GDM1 (cell line): Measurements from ENCODE around the gene C16orf95.
"Not testable (repeated sequence)": the region's sequence is repeated elsewhere in the genome, so short reads cannot be mapped to it uniquely, and the experiment has no call there.

ENCODE experiments used
- DNase-seq: peaks from one replicate; lab custom pipeline; 2025; lab: John Stamatoyannopoulos, UW

C16orf95 gene

DNA sequence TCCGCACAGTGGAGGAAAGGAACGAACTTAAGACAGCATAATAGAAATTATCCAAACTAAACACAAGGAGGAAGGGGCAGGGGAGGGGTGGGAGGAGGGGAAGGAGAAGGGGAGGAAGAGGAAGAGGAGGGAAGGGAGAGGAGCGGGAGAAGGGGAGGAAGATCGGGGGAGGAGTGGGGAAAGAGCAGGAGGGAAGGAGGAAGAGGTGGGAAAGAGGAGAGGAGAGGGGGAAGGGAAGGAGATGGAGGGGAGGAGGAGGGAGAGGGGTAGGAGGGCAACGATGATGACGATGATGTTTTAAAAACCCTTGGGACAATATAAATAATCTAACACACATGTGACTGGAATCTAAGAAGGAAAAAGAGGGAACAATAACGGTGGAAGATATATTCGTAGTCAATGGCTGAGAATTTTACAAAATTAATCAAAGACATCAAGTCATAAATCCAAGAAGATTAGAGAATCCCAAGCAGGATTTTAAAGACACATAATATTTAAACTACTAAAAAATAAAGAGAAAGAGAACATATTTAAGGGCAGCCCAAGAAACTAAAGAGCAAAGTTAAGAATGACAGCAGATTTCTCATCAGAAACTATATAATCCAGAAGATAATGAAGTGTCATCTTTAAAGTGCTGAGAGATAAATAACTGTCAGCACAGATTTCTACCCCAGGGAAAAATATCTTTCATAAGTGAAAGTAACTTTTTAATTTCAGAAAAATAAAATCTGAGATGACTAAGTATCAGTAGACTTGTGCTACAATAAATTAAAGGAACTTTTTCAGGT lies 30.2 kb downstream of the C16orf95 start:
- no peak for DNase-seq

DNA sequence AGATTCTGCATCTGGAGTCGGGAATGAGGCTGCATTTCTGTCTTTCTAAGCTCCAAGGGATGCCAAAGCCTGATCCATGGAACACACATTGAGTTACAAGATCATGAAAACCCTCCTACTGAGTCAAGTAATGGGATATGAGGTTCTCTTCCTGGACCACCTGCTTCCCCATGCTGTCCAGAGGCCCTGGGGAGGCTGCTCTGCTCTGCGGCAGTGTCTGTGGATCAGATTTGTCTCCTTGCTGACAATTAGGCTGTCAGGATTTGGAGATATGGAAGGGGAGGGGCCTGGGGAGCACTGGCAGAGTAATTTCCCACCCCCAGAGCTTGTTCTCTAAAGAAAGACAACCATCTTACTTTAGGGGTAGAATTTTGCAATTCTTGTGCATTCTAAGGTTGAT lies 33.0 kb downstream of the C16orf95 start:
- no peak for DNase-seq

DNA sequence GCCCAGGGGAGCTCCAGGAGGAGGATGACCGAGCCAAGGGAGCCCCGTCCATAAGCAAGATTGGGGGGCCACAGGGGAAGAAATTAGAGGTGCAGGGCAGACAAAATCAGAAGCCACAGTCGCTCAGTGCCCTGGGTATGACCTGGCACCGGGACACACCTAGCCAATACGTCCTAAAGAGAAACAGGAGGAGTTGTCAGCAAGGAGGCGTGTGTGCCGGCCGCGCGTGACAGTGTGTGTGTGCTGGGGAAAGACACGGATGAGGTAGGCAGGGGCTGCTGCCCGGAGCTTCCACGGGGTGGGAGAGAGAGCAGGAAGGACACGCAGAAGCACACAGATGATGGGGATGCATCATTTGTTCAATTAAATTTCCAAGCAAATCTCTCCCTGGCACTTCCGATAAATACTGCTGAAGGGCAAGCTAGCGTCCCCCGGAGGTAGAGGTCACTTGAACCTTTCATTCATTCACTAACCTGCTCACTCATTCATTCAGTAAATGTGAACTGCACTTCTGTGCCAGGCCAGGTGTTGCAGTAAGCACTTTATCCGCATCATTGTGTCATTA lies 38.0 kb downstream of the C16orf95 start:
- no peak for DNase-seq

DNA sequence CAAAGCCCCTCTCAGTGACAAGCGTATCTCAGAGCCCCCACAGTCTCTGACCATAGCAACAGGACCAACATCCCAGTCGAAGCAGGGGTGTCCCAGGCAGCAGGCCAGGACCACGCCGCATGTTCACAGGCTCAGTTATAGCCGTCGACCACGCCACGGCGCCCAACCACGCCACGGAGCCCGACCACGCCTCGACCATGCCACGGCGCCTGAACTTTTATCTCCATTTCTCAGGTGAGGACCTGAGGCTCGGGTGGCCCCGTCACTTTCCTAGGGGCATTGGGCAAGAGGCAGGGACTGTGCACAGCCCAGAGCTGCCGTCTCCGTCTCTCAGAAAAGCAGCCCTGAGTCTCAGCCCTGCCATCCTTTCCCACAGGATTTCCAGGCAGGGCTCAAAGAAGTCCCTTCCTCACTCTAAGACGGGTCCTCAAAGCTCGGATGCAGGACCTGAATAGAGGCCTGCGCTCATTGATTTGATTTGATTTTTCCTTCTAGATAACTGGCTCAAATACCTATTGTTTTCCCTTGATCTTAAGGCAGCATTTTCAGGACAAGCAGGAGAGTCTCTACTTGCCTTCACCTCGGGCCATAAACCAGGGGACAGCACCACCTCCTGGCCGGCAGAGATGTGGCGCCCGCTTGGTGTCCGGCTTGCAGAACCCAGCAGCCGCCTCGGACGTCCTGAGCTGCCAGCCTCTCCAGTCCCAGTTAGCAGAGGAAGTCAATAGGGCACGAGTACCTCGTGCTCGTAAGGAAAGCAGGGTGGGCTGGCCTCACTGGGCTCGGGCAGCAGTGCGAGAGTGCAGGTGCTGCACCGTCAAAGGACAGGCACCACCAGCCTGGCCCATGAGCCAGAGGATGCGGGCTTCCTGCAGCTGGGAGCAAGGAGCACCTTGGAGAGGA lies 38.8 kb downstream of the C16orf95 start:
- DNase-seq: peak; percentile 30

DNA sequence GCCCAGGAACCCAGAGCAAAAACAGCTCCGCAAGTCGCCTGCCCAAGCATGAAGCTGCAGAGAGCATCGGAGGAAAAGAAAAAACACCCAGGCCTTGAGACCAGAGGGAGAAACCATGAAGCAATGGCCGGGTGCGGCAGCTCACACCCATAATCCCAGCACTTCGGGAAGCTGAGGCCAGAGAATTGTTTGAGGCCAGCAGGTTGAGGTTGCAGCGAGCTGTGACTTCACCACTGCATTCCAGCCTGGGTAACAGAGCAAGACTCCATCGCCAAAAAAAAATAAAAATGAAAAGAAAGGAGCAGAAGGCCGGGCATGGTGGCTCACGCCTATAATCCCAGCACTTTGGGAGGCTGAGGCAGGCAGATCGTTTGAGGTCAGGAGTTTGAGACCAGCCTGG lies 40.3 kb downstream of the C16orf95 start:
- no peak for DNase-seq

DNA sequence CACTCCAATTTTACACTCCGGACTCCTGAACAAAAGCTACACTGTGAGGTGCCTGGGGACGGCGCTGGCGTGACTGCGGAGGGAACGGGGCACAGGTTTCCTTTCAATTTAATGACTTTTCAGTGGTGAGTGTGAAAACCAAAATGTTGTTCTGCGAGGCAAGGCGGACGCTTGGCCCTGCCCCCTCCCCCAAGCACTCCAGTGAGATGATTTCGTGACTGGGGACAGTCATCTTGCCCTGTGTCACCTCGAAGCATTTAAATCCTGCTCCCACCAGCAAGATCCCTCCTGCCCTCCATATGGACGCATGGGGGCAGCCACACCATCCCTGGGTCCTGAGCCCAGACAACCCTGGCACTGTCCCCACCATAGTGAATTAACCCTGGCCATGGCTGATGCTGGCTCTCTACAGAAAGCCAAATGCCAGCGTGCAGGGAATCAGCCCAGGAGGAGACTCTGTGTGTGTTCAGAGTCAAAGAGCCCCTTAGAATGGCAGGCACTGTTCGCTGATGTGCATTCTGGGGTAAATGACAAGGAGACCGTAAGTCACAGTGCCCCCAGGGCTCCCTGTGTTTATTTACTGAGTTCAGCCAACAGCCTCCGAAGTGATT lies 41.0 kb downstream of the C16orf95 start:
- no peak for DNase-seq

DNA sequence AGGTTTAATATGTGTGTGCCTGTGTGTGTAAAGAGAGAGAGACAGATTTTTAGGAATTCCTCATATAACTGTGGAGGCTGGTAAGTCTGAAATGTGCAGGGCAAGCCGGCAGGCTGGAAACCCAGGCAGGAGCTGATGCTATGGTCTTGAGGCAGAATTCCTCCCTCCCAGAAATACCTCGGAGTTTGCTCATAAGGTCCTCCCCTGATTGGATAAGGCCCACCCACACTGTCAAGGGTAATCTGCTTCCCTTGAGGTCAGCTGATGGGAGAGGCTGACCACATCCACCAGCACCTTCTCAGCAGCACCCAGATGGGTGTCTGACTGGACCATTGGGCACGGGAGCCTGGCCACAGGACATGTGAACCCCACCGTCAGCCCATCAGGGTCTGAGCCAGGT lies 42.4 kb downstream of the C16orf95 start:
- no peak for DNase-seq

DNA sequence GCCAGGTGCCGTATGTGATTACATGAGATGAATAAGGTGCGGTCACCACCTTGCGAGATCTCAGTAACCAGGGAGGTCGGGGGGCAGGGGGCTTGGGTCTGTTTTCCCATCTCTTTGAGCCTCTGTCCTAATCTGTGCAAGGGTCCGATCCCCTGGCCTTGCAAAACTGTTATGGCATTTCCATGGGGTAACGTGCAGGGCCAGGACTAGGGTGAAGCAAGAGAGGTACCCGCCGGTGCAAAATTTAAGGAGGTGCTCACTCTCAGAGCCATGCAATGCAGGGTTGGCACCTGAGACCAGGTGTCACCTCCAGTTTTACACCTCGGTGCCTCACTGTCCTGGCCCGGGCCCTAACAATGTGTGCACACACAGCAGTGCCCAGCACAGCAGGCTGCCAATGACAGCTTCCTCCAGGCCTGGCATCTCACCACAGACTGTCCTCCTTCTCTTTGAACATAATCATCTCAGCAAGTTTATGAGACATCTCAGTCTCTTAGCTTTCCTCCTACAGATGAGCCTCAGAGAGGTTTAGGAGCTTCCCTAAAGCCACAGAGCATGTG lies 43.6 kb downstream of the C16orf95 start:
- no peak for DNase-seq

DNA sequence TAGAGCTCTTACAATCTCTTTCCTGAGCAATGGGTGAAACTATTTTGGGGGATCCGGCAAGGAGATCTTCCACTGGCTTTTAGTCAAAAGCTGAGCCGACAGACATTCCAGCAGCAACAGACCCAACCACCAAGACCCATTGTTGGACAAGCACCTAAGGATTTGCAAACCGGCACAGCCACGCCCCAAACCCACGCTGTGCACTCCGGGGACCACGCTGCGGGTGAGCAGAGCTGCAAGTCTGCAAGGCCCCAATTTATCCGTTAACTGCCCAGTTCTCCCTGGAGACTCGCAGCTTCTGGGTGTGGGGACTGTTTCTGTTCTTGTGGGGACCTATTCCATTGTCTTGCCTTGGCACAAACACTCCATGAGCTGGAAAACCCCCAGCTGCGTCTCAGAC lies 45.9 kb downstream of the C16orf95 start:
- no peak for DNase-seq

DNA sequence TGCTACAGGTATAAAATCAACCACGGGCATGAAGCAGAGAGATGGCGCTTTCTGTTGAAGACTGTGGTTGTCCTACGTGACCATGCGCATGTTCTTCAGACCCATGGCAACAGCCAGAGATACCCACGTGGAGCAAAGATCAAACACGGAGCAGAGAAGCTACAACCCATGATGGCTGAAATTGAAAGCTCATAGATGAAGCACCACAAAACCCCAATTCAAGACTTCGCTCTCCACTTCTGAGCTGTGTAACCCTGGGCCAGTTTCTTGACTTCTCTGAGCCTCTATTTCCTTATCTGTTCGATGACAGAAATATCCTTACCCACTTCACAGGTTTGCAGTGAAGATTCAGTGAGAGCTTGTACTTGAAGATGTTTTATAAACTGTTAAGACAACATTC lies 49.6 kb downstream of the C16orf95 start:
- DNase-seq: no peak

DNA sequence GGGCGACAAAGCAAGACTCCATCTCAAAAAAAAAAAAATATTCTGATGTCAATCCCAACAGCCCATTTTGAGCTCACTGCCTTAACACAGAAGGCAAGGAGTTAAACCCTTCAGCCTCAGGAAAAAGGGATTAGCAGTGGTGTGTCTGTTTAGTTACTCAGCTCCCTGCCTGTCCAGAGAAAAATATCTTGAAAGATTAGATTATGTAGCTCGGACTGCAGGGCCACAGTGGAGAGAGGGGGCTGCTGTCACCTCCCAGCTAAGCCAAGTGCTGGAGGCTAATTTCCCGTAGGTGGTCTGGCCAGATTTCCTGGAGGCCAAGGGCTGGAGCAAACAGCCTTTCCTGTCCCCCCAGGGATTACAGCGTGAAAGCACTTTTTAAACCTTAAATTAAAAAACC lies 50.3 kb downstream of the C16orf95 start:
- DNase-seq: no peak

DNA sequence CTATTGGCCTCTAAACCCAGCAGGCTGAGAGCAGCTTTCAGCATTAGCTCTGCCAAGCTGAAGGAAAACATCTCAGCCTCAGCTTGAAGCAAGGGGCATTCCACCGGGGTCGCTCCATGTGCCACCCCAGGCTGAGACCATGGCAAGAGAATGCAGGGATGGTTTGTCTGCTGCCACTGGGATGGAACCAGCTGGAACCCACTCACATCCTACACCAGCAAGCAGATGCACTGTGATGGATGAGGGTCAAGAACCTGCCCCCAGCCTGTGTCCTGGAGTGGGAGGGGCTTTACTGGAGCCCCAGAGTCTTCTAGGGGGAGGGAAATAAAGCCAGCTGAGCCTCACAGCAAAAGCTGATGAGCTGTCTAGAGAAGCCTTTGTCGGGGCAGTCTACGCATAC lies 51.9 kb downstream of the C16orf95 start:
- no peak for DNase-seq

DNA sequence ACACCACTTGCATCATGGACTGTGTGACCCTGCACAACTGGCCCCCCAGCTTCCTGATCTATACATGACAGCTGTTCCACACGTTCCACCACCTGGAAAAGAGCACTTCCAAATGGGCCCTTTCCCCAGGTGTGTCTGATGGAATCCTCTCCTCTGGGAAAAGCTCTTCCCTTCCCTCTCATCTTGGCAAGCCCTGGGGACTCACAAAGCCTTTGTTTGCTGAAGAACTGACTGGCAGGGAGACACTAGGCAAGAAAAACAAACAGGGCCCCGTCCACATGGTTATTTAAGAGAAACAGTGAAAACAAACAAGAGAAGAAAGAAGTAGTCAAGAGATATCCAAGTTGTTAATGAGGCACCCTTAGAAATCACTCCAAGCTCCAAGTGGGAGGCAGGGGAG lies 52.6 kb downstream of the C16orf95 start:
- DNase-seq: no peak

DNA sequence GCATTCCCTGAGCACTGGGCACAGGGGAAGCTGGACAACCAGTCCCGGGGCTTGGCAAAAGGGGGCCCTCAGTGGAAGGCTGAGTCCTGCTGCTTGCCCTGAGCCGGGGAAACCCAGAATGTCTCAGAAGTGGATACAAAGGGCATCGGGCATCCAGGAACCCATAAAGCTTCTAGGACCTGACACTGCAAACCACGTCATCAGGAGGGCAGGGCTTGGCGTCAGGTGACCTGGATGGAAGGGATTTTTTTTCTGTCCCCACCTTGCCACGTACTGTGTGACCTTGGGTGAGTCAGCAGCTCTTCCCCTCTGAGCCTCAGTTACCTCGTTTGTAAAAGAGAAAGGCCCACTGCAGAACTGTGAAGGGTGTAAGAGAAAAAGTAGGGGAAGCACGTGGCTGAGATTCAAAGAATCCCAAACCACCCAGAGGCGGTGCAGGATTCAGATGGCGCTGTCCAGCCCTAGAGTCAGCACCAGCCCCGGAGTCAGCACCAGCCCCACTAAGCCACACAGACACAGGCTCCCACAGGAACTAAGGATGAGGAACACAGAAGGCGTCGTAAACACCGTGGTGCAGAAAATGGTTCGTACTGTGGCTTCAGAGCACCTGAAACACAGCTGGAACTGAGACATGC lies 53.7 kb downstream of the C16orf95 start:
- no peak for DNase-seq

DNA sequence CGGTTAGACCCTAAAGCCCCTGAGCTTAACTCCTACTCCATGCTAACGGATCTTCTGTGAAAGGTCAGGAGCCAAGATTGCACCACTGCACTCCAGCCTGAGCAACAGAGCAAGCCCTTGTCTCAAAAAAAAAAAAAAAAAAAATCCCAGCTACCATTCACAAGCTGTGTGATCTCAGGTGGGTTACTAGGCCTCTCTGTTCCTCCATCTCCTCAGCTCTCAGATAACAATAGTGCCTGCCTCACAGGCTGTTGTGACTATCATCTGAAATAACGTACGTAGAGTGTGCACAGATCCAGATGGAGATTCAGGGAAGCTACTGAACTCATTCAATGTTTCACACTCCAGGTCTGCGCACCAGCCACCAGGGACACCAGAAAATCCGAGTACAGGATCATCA lies 57.8 kb downstream of the C16orf95 start:
- DNase-seq: no peak

DNA sequence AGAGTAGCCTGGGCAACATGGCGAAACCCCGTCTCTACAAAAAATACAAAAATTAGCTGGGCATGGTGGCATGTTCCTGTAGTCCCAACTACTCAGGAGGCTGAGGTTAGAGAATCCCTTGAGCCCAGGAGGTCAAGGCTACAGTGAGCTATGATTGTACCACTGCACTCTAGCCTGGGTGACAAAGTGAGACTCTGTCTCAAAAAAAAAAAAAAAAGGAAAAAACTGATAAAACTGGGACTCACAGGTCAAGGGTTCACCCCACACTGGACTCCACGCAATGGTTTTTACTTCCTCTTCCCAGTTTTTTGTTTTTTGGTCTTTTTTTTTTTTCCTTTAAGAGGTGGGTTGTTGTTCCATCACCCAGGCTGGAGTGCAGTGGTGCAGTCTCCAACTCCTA lies 58.5 kb downstream of the C16orf95 start:
- not testable (repeated sequence) for DNase-seq

DNA sequence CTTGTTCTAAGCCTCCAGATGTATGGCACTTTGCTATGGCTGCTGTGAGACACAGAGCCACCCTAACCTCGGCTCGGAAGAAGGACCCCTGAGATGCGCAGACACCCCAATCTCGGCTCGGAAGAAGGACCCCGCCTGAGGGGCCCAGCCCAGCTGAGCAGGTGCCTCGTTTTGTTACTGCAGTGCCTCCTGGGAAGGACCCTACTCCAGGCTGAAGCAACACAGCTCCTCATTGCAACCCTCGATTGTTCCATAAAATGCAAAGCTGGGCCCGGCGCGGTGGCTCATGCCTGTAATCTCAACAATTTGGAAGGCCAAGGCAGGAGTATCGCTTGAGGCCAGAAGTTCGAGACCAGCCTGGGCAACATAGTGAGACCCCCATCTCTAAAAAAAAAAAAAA lies 61.3 kb downstream of the C16orf95 start:
- DNase-seq: no peak

DNA sequence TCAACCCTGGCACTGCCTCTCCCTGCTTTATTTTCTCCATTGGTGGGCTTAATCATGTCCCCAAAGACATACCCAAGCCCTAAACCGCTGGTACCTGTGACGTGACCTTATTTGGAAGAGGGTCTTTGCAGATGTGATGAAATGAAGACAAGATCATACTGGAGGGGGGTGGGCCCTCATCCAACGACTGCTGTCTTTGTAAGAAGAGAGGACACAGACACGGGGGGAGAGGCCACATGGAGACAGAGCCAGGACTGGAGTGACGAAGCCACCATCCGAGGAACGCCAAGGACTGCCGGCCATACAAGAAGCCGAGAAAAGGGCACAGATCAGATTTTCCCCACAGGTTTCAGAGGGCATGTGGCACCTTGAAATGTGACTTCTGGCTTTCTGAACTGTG lies 62.5 kb downstream of the C16orf95 start:
- DNase-seq: no peak

DNA sequence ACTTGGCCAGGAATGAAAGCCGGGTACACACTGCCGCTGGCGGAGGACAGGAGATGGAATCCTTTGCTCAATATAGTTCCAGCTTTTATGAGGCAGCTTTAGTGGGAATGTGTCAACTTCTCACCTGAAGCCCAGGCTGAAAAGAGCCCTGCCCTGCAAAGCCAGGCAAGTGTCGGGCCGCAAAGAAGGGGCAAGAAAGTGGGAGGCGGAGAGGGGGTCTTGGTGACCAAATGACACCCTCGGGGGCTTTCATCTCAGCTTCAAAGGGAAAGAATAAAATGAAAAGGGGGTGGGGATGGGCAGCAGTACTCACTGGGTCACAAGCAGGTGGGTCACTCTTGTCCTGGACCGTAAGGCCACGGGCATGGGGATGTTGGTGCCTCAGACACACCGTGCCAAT lies 62.9 kb downstream of the C16orf95 start:
- no peak for DNase-seq

DNA sequence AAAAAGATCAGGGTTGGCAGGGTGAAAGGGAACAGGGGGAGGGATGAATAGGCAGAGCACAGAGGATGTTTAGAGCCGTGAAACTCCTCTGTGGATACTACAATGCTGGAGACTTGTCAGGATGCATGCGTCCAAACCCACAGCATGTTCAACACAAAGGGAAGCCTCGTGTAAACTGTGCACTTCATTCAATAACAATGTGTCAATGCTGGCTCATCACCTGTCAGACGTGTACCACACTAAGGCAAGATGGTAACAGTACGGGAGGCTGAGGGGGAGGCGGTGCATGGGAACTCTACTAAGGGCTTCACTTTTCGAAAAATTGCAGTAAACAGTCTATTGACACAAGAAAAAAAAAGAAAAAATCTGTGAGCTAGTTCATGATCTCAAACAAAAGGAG lies 63.7 kb downstream of the C16orf95 start:
- DNase-seq: no peak
